H1 (cell line): ENCODE results near the gene TMEM255A. TPM values are rescaled to one million over a fixed set of nuclear protein-coding genes. Genes with fewer than 3 reads are reported as not detected.

Experiments used
- CTCF ChIA-PET: fragments of 300-600 bp; sonication (Branson Sonifier 250); formaldehyde crosslinking; loops from one replicate; lab custom pipeline; 2021; ENCODE audit not compliant: partially characterized antibody; lab: Charles Lee
- POLR2A ChIA-PET: fragments of 300-600 bp; sonication (Branson Sonifier 250); formaldehyde crosslinking; loops from one replicate; lab custom pipeline; 2021; ENCODE audit warnings: inconsistent platforms; ENCODE audit not compliant: partially characterized antibody; lab: Charles Lee
- DNase-seq, 2 experiments: peaks; one replicate each; pipeline versions ENCODE4 v3.0.0 to v3.0.0-alpha.2; 2010 to 2022; ENCODE audit warnings: low spot score in 2 of 2, low read depth in 1 of 2, mixed read lengths in 1 of 2
- FAIRE-seq: peaks from 2 replicates; lab custom pipeline; 2011; peaks lifted over from hg19 to GRCh38; lab: Jason Lieb, UNC
- H2AFZ ChIP-seq: 2 replicates; pipeline ENCODE4 v1.8.1; 2012; ENCODE audit warnings: low read length, inconsistent platforms
- H2AK5ac ChIP-seq: 2 replicates; pipeline ENCODE4 v1.6.1; 2013; ENCODE audit warnings: low read depth, low read length
- H2BK120ac ChIP-seq: replicated peaks from 2 replicates; pipeline ENCODE3; 2013; ENCODE audit warnings: low read depth, low read length, inconsistent platforms
- H2BK12ac ChIP-seq: 2 replicates; pipeline ENCODE4 v1.6.1; 2013; ENCODE audit warnings: low read depth, low read length
- H2BK15ac ChIP-seq: 2 replicates; pipeline ENCODE4 v1.6.1; 2013; ENCODE audit warnings: low read length
- H2BK20ac ChIP-seq: 2 replicates; pipeline ENCODE4 v1.6.1; 2013; ENCODE audit warnings: low read length
- H2BK5ac ChIP-seq: 2 replicates; pipeline ENCODE4 v1.6.1; 2013; ENCODE audit warnings: low read depth, low read length
- H3K14ac ChIP-seq: 2 replicates; pipeline ENCODE4 v1.6.1; 2013; ENCODE audit warnings: inconsistent platforms; ENCODE audit not compliant: insufficient read length
- H3K18ac ChIP-seq: 2 replicates; pipeline ENCODE4 v1.6.1; 2013; ENCODE audit warnings: low read length; ENCODE audit errors: extremely low read depth
- H3K23ac ChIP-seq: 2 replicates; pipeline ENCODE4 v1.6.1; 2013; ENCODE audit warnings: inconsistent platforms; ENCODE audit not compliant: insufficient read length
- H3K23me2 ChIP-seq: 2 replicates; pipeline ENCODE4 v1.6.1; 2013; ENCODE audit warnings: low read depth, low read length
- H3K27ac ChIP-seq: 2 replicates; pipeline ENCODE4 v1.6.1; 2011; ENCODE audit warnings: low read depth, low read length, inconsistent platforms
- H3K27me3 ChIP-seq, 4 experiments: replicated peaks in 1 of 4; 1 replicate in 1 of 4; 2 replicates in 3 of 4; pipeline versions ENCODE4 v1.6.1 to v1.8.1; 2011 to 2013; ENCODE audit warnings: low read length in 3 of 4, mild to moderate bottlenecking in 3 of 4, inconsistent platforms in 2 of 4, mixed read lengths in 2 of 4, moderate library complexity in 1 of 4; ENCODE audit not compliant: control insufficient read depth in 3 of 4, insufficient read depth in 3 of 4; ENCODE audit errors: extremely low read depth in 1 of 4
- H3K36me3 ChIP-seq, 4 experiments: 2 replicates each; pipeline versions ENCODE4 v1.6.1 to v1.8.1; 2011 to 2013; ENCODE audit warnings: mild to moderate bottlenecking in 4 of 4, low read length in 3 of 4, moderate library complexity in 2 of 4, control low read depth in 1 of 4, inconsistent platforms in 1 of 4; ENCODE audit not compliant: insufficient read depth in 4 of 4, control insufficient read depth in 2 of 4
- H3K4ac ChIP-seq: replicated peaks from 2 replicates; pipeline ENCODE3; 2013; ENCODE audit warnings: low read length, low read depth, mixed read lengths, inconsistent platforms; ENCODE audit not compliant: insufficient read length
- H3K4me1 ChIP-seq, 4 experiments: replicated peaks in 1 of 4; 1 replicate in 1 of 4; 2 replicates in 3 of 4; pipeline versions ENCODE4 v1.6.1 to v1.8.1; 2011 to 2013; ENCODE audit warnings: low read length in 3 of 4, inconsistent platforms in 2 of 4, mixed read lengths in 1 of 4; ENCODE audit not compliant: insufficient read depth in 4 of 4, control insufficient read depth in 3 of 4
- H3K4me2 ChIP-seq, 2 experiments: 2 replicates each; pipeline versions ENCODE4 v1.6.1 to v1.8.1; 2011 to 2013; ENCODE audit warnings: low read depth in 2 of 2, low read length in 2 of 2, control low read depth in 1 of 2, inconsistent platforms in 1 of 2, mild to moderate bottlenecking in 1 of 2; ENCODE audit not compliant: insufficient read depth in 1 of 2
- H3K4me3 ChIP-seq, 4 experiments: fragments of 200-600, 300-600 bp in 1 of 4; sonication (generic), shearing (Covaris generic), sonication (Bioruptor Twin) in 1 of 4; 2 replicates each; pipeline versions ENCODE4 v1.5.1 to v1.8.1; 2011 to 2016; ENCODE audit warnings: low read length in 4 of 4, low read depth in 3 of 4, control low read depth in 2 of 4, inconsistent platforms in 2 of 4, mild to moderate bottlenecking in 2 of 4, mixed read lengths in 1 of 4, moderate library complexity in 1 of 4; ENCODE audit not compliant: insufficient read depth in 2 of 4; ENCODE audit errors: extremely low read depth in 1 of 4
- H3K56ac ChIP-seq: replicated peaks from 2 replicates; pipeline ENCODE3; 2013; ENCODE audit warnings: low read depth, mild to moderate bottlenecking, mixed read lengths, low read length, inconsistent platforms; ENCODE audit not compliant: insufficient read length
- H3K79me1 ChIP-seq: 2 replicates; pipeline ENCODE4 v1.6.1; 2013; ENCODE audit warnings: low read depth, low read length, control low read depth
- H3K79me2 ChIP-seq, 2 experiments: 2 replicates each; pipeline versions ENCODE4 v1.6.1 to v1.8.1; 2012 to 2013; ENCODE audit warnings: low read length in 2 of 2, mild to moderate bottlenecking in 2 of 2, inconsistent platforms in 1 of 2; ENCODE audit not compliant: insufficient read depth in 2 of 2, control insufficient read depth in 1 of 2
- H3K9ac ChIP-seq, 4 experiments: replicated peaks in 1 of 4; 1 replicate in 1 of 4; 2 replicates in 3 of 4; pipeline versions ENCODE4 v1.6.1 to v1.8.1; 2011 to 2013; ENCODE audit warnings: low read depth in 3 of 4, low read length in 3 of 4, control low read depth in 2 of 4, mild to moderate bottlenecking in 2 of 4, moderate library complexity in 2 of 4, inconsistent platforms in 1 of 4; ENCODE audit errors: extremely low read depth in 1 of 4
- H3K9me3 ChIP-seq, 2 experiments: 2 replicates each; pipeline versions ENCODE4 v1.6.1 to v1.8.1; 2012 to 2013; ENCODE audit warnings: mild to moderate bottlenecking in 2 of 2, moderate library complexity in 2 of 2, control low read depth in 1 of 2, inconsistent platforms in 1 of 2, low read depth in 1 of 2, low read length in 1 of 2, mixed read lengths in 1 of 2; ENCODE audit not compliant: insufficient read depth in 2 of 2
- H4K20me1 ChIP-seq, 2 experiments: replicated peaks in 1 of 2; 2 replicates each; pipeline versions ENCODE3 to v1.8.1; 2011 to 2013; ENCODE audit warnings: inconsistent platforms in 2 of 2, low read length in 2 of 2, mild to moderate bottlenecking in 1 of 2; ENCODE audit not compliant: insufficient read depth in 2 of 2, control insufficient read depth in 1 of 2
- H4K5ac ChIP-seq: 2 replicates; pipeline ENCODE4 v1.6.1; 2013; ENCODE audit warnings: low read length, low read depth, mixed read lengths, inconsistent platforms; ENCODE audit not compliant: insufficient read length
- H4K8ac ChIP-seq: 2 replicates; pipeline ENCODE4 v1.8.0; 2013; ENCODE audit warnings: mild to moderate bottlenecking, moderate library complexity, low read length, inconsistent platforms; ENCODE audit not compliant: insufficient read depth; ENCODE audit errors: extremely low read depth
- H4K91ac ChIP-seq: replicated peaks from 2 replicates; pipeline ENCODE3; 2013; ENCODE audit warnings: low read length, mixed read lengths, inconsistent platforms; ENCODE audit not compliant: insufficient read length
- CREB1 ChIP-seq: IDR thresholded peaks from 2 replicates; pipeline ENCODE4 v1.6.1; 2012; ENCODE audit warnings: inconsistent platforms
- GABPA ChIP-seq: IDR thresholded peaks from 2 replicates; pipeline ENCODE4 v1.6.1; 2011; ENCODE audit warnings: mild to moderate bottlenecking, low read length, moderate library complexity, borderline replicate concordance; ENCODE audit not compliant: insufficient read depth
- HDAC2 ChIP-seq, 2 experiments: fragments of 300-600 bp in 1 of 2; sonication (generic) in 1 of 2; IDR thresholded peaks; 2 replicates each; pipeline ENCODE4 v1.6.1; 2011 to 2012; ENCODE audit warnings: low read depth in 2 of 2, low read length in 2 of 2, mild to moderate bottlenecking in 2 of 2, moderate library complexity in 2 of 2, borderline replicate concordance in 1 of 2, inconsistent platforms in 1 of 2
- MAFK ChIP-seq: IDR thresholded peaks from 2 replicates; pipeline ENCODE4 v1.6.1; 2012; ENCODE audit warnings: low read depth, mild to moderate bottlenecking, improper control_type of control experiment, low read length
- POLR2A ChIP-seq, 2 experiments: IDR thresholded peaks; 1 replicate in 1 of 2; 2 replicates in 1 of 2; pipeline ENCODE4 v1.6.1; 2011; ENCODE audit warnings: low read depth in 2 of 2, low read length in 2 of 2, mild to moderate bottlenecking in 2 of 2; ENCODE audit errors: control extremely low read depth in 1 of 2
- POU5F1 ChIP-seq: IDR thresholded peaks from 2 replicates; pipeline ENCODE4 v1.6.1; 2011; ENCODE audit warnings: low read depth, mild to moderate bottlenecking, low read length, moderate library complexity
- RBBP5 ChIP-seq: IDR thresholded peaks from 2 replicates; pipeline ENCODE4 v1.7.1; 2012; ENCODE audit warnings: low read depth, mild to moderate bottlenecking, inconsistent platforms, low read length, moderate library complexity, borderline replicate concordance
- RFX5 ChIP-seq: IDR thresholded peaks from 2 replicates; pipeline ENCODE4 v1.6.1; 2011; ENCODE audit warnings: low read depth, low read length, improper control_type of control experiment, borderline replicate concordance
- SIN3A ChIP-seq, 2 experiments: IDR thresholded peaks in 1 of 2; conservative IDR thresholded peaks in 1 of 2; 2 replicates each; pipeline ENCODE4 v1.6.1; 2011 to 2012; ENCODE audit warnings: low read length in 2 of 2, improper control_type of control experiment in 1 of 2, low read depth in 1 of 2, mild to moderate bottlenecking in 1 of 2
- TCF12 ChIP-seq: IDR thresholded peaks from 2 replicates; pipeline ENCODE4 v1.6.1; 2011; ENCODE audit warnings: low read depth, mild to moderate bottlenecking, low read length
- YY1 ChIP-seq: IDR thresholded peaks from 2 replicates; pipeline ENCODE4 v1.6.1; 2011; ENCODE audit warnings: low read depth, mild to moderate bottlenecking, low read length
- WGBS, 2 experiments: shearing (Covaris generic) in 1 of 2; methylation state at CpG; one replicate each; pipeline versions ENCODE4 v1.1.6 to v1.1.7; 2013 to 2015; ENCODE audit warnings: low lambda C conversion rate in 2 of 2, mixed read lengths in 2 of 2, inconsistent platforms in 1 of 2, low coverage in 1 of 2, missing lambda C conversion rate in 1 of 2; ENCODE audit not compliant: insufficient replicate concordance in 2 of 2, insufficient coverage in 1 of 2, insufficient read length in 1 of 2; ENCODE audit errors: extremely low coverage in 1 of 2, missing lambda C conversion rate in 1 of 2; 5-methylcytosine and 5-hydroxymethylcytosine counted together
- polyA plus RNA-seq, 7 experiments: library from polyadenylated mRNA; depleted of rRNA in 3 of 7; stranded (reverse) in 5 of 7; unstranded in 2 of 7; fragments of >200 nt in 5 of 7; fragments of 200-250 nt in 2 of 7; gene quantifications; 1 replicate in 5 of 7; 2 replicates in 1 of 7; 4 replicates in 1 of 7; pipeline versions ENCODE4 v1.2.1 to v1.2.3, GENCODE V29; 2011 to 2013; ENCODE audit warnings: missing spikeins in 2 of 7, mixed read lengths in 2 of 7
- total RNA-seq: library from RNA; stranded (reverse); fragmentation: NEBNext Ultra II Directional; extraction: Animal tissue kit (Norgen Biotek cat#: 25700); gene quantifications from 2 replicates; pipeline ENCODE4 v1.2.1, GENCODE V29; 2021
- TF ChIP-seq, protein P1 (sequence below): IDR thresholded peaks from 2 replicates; pipeline ENCODE4 v1.6.1; 2012; ENCODE audit warnings: inconsistent platforms
- TF ChIP-seq, protein P2 (sequence below): IDR thresholded peaks from 2 replicates; pipeline ENCODE4 v1.6.1; 2011; ENCODE audit warnings: low read depth, mild to moderate bottlenecking, low read length; ENCODE audit not compliant: insufficient read depth

TMEM255A gene
- total and polyA plus RNA-seq, 2 of the 8 experiments (the other 6 are each of a cell fraction or from before 2014, with no cell fraction given) = 0.73 to 2.3 TPM

DNA sequence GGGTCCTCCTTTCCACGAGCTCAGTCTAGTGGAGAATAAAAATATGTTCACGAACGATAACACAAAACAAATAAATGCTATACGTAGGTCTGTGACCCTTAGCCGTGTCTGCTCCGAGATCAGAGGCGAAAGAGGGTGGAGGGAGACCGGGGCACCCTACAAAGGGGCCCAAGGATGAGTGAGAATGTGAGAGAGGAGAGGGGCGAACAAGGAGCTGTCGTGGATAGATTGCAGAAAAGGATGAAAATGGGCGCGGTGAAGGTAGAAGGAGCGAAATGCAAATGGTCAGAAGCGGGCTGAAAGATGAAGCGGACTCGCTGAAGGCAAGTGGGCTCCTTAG lies 66.9 kb downstream of the TMEM255A start:
- peak overlapping the region; percentile 93; the same call in 1 of the 2 replicates for H4K8ac ChIP-seq
- no peak overlapping the region for H3K23ac ChIP-seq
- WGBS, 2 experiments = 2% methylated on average over 16 of the region's 16 CpGs; no CpG with 5 or more reads in 1 of the 2 experiments
- H2BK120ac ChIP-seq = no peak overlapping the region
- no peak overlapping the region for H3K4ac ChIP-seq
- H3K56ac ChIP-seq = no peak overlapping the region
- DNase-seq = no peak
- peak overlapping the region; percentile 65 to 86 for H3K4me2 ChIP-seq
- H3K18ac ChIP-seq = no peak overlapping the region
- H2BK12ac ChIP-seq = no peak overlapping the region
- H3K27me3 ChIP-seq = no peaks in the 10 kb centered on the region; a peak in 2 of 7 replicates
- no peak overlapping the region for H3K14ac ChIP-seq
- H2AK5ac ChIP-seq = no peak overlapping the region
- H3K4me1 ChIP-seq = no peaks in the 10 kb centered on the region
- no peaks in the 10 kb centered on the region; a peak in 1 of 8 replicates for H3K36me3 ChIP-seq
- FAIRE-seq = no peak
- H3K23me2 ChIP-seq = peaks cover 5% of the 10 kb centered on the region; the same call in 1 of the 2 replicates
- no peaks in the 10 kb centered on the region for H4K20me1 ChIP-seq
- H2BK5ac ChIP-seq = no peak overlapping the region; the same call in 1 of the 2 replicates
- peak overlapping the region; percentile 15 for H4K5ac ChIP-seq
- peak overlapping the region in 3 of 4 experiments; percentile 66 to 87 (median 74); a peak in 6 of 7 replicates for H3K9ac ChIP-seq
- ChIA-PET POLR2A (no interaction called here), CTCF (interaction anchor here (0.7 kb wide), 1 partner anchor 31 kb away, joined by 3 read pairs; no protein-coding TSS in a partner anchor)
- peaks cover 0 to 17% of the 10 kb centered on the region in 2 experiments; a peak in 2 of 4 replicates for H3K79me2 ChIP-seq
- H3K9me3 ChIP-seq = no peaks in the 10 kb centered on the region
- H2AFZ ChIP-seq = peak overlapping the region; percentile 73; the same call in 1 of the 2 replicates
- peak overlapping the region; percentile 60 for H3K27ac ChIP-seq
- no peak overlapping the region for H4K91ac ChIP-seq
- H2BK15ac ChIP-seq = no peak overlapping the region
- H2BK20ac ChIP-seq = no peak overlapping the region
- H3K79me1 ChIP-seq = no peaks in the 10 kb centered on the region
- H3K4me3 ChIP-seq = peak overlapping the region; percentile 71 to 83 (median 74)
- TF ChIP-seq CREB1 (no peak), HDAC2 (IDR thresholded peaks at IDR 0.05; ENCODE audit: borderline replicate concordance in 1 of 2, low read depth in 2 of 2, low read length in 2 of 2) (no peak), MAFK (no peak), TCF12 (no peak), SIN3A (conservative IDR thresholded peaks at IDR 0.05 in 1 of 2, IDR thresholded peaks at IDR 0.05 in 1 of 2; ENCODE audit: low read depth in 1 of 2, low read length in 2 of 2) (no peak), POLR2A (IDR thresholded peaks at IDR 0.05; ENCODE audit: control extremely low read depth in 1 of 2, low read depth in 2 of 2, low read length in 2 of 2) (no peak), POU5F1 (no peak), RFX5 (no peak), YY1 (no peak), RBBP5 (no peak), GABPA (no peak)
- TF ChIP-seq, protein P1, sequence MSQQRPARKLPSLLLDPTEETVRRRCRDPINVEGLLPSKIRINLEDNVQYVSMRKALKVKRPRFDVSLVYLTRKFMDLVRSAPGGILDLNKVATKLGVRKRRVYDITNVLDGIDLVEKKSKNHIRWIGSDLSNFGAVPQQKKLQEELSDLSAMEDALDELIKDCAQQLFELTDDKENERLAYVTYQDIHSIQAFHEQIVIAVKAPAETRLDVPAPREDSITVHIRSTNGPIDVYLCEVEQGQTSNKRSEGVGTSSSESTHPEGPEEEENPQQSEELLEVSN = no peak
- TF ChIP-seq, protein P2, sequence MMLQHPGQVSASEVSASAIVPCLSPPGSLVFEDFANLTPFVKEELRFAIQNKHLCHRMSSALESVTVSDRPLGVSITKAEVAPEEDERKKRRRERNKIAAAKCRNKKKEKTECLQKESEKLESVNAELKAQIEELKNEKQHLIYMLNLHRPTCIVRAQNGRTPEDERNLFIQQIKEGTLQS = no peak
